Dendritic cell treated with granulocyte-macrophage colony-stimulating factor and Interleukin-4, amounts not matched to agents 40 ng/mL and 50 ng/mL, for 4 days (primary cell): ENCODE measurements around the gene CRYBA2.

Experiments
- H3K27ac Mint-ChIP-seq: one replicate; pipeline ENCODE4 v1.8.0; 2022; ENCODE audit warnings: mild to moderate bottlenecking, mixed read lengths
- H3K27me3 Mint-ChIP-seq: one replicate; pipeline ENCODE4 v1.8.0; 2022; ENCODE audit warnings: mild to moderate bottlenecking, mixed read lengths
- H3K36me3 Mint-ChIP-seq: one replicate; pipeline ENCODE4 v1.8.0; 2022; ENCODE audit warnings: low read depth, mixed read lengths
- H3K4me1 Mint-ChIP-seq: one replicate; pipeline ENCODE4 v1.8.0; 2022; ENCODE audit warnings: low read depth, mixed read lengths
- H3K4me3 Mint-ChIP-seq: one replicate; pipeline ENCODE4 v1.8.0; 2022; ENCODE audit warnings: mild to moderate bottlenecking, moderate library complexity, mixed read lengths
- H3K9me3 Mint-ChIP-seq: one replicate; pipeline ENCODE4 v1.8.0; 2022; ENCODE audit warnings: mixed read lengths
- intact Hi-C: fragments of 100-400 bp; cut with micrococcal nuclease; formaldehyde crosslinking; loops from one replicate; pipeline ENCODE4 v1.15.0; 2022

The CRYBA2 gene

GRCh38 chr2:218975060-218975777 is 18.0 kb downstream of the CRYBA2 start:
- Mint-ChIP-seq H3K4me1 (peaks cover 11% of the 10 kb centered on the region), H3K36me3 (no peaks in the 10 kb centered on the region), H3K27ac (no peak overlapping the region), H3K9me3 (no peaks in the 10 kb centered on the region), H3K27me3 (peaks cover 79% of the 10 kb centered on the region), H3K4me3 (no peak overlapping the region)
- intact Hi-C loops, result no loop called here

GRCh38 chr2:218970894-218971293 is 22.3 kb downstream of the CRYBA2 start:
- Mint-ChIP-seq H3K36me3 (no peaks in the 10 kb centered on the region), H3K9me3 (no peaks in the 10 kb centered on the region), H3K27me3 (peaks cover 69% of the 10 kb centered on the region), H3K4me1 (peaks cover 5% of the 10 kb centered on the region), H3K27ac (no peak overlapping the region), H3K4me3 (no peak overlapping the region)
- intact Hi-C loops, result no loop called here

DNA sequence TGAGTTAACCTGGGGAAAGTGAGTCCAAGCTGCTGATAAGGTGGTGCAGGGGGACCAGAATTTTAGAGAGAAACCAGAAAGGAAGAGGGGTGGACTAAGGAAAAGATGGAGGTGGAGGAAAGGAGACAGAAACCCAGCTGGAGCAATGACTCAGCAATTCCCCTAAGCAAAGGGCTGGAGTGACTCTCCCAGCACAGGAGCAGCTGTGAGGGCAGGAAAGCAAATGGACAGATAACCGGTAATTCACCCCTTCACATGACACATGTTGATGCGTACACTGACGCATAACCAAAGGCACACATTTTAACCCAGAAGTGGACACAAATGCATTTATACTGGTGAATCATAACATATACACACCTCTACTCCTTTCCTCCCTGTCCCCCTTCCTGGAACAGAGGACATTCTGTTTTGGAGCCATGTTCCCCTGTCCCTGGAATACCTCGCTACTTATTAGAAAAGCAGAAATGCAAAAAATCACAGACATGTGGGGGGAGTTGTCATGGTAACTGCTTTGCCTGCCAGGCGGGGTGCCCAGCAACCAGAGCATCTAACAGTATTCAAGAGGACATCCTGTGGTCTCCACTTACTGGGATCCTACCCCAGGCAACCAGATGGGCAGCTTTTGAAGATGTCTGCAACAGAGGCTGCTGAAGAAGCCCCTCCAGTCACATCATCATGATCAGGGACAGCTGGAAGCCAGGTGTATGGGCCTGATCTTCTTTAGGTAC is 29.0 kb downstream of the CRYBA2 start:
- no peaks in the 10 kb centered on the region for H3K36me3 Mint-ChIP-seq
- peaks cover 76% of the 10 kb centered on the region for H3K27me3 Mint-ChIP-seq
- no peak overlapping the region for H3K27ac Mint-ChIP-seq
- H3K4me3 Mint-ChIP-seq, result no peak overlapping the region
- no peaks in the 10 kb centered on the region for H3K9me3 Mint-ChIP-seq
- intact Hi-C loops, result no loop called here
- H3K4me1 Mint-ChIP-seq, result peaks cover 23% of the 10 kb centered on the region

DNA sequence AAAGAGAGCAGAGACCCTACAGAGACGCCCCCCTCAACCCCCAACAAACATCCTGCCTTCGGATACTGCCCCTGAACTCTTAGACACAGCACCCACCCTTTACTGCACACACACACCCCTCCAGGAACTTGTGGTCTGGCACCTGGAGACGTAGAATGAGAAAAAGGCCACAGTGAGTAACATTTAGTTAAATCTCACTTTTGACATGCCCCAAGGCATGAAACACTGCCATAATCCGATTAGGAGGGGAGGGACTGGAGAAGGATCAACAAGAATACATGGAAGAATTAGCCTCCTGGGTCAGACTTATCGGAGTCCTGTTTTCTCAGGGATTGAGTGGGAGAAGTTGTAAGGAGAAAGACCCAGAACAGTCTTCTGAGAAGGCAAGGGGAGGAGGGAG is 29.6 kb downstream of the CRYBA2 start:
- no peaks in the 10 kb centered on the region for H3K9me3 Mint-ChIP-seq
- H3K36me3 Mint-ChIP-seq, result no peaks in the 10 kb centered on the region

GRCh38 chr2:218962859-218963492 is 30.2 kb downstream of the CRYBA2 start:
- H3K9me3 Mint-ChIP-seq, result no peaks in the 10 kb centered on the region
- peaks cover 81% of the 10 kb centered on the region for H3K27me3 Mint-ChIP-seq
- intact Hi-C loops, result no loop called here
- H3K27ac Mint-ChIP-seq, result no peak overlapping the region
- peaks cover 25% of the 10 kb centered on the region for H3K4me1 Mint-ChIP-seq
- H3K4me3 Mint-ChIP-seq, result no peak overlapping the region
- H3K36me3 Mint-ChIP-seq, result no peaks in the 10 kb centered on the region

More for the DNA sequence above, 29.6 kb downstream of the CRYBA2 start:
- Mint-ChIP-seq H3K27me3 (peaks cover 76% of the 10 kb centered on the region), H3K4me3 (no peak overlapping the region), H3K4me1 (peaks cover 25% of the 10 kb centered on the region), H3K27ac (no peak overlapping the region)
- intact Hi-C loops, result no loop called here

DNA sequence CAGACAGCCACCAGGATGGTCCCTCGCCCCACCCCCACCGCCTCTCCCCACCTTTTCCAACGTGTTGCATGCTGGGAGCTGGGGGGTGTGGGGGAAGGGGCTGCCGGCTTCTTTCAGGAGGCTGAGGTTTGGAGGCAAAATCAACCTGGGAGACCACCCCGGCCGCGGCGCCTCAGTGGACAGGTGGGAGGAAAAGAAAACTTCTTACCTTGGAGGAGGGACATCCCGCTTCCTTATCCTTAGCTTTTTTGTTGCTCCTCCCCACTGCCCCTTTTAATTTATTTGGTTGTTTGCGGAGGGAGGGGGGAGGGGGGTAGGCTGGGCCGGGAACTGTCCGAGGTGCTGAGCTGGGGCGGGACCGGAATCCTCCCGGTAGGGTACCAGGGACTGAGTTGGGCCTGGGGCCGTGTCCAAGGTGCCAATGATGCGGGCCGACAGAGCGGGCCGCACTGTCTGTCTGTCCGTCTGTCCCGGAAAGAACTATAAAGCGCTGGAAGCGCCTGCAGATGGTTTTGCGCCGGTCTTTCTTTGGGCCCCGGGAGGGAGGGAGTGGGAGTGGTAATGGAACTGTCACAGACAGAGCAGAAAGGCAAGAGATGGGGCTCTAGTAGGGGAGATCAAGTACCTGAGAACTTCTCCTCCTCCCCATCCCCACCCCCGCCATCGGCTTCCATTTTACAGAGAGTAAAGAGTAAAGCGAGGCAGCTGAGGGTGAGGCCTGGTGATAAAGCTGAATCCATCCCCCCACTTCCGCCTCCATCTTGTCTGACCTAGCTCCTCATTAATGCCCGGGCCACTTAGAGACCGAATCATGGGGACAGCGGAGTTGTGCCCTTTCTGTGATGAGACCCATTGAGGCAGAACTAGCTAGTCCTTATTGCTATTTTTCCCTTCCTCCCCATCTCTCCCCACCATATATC is 31.3 kb downstream of the CRYBA2 start:
- H3K27ac Mint-ChIP-seq, result no peak overlapping the region
- intact Hi-C loops, result no loop called here

DNA sequence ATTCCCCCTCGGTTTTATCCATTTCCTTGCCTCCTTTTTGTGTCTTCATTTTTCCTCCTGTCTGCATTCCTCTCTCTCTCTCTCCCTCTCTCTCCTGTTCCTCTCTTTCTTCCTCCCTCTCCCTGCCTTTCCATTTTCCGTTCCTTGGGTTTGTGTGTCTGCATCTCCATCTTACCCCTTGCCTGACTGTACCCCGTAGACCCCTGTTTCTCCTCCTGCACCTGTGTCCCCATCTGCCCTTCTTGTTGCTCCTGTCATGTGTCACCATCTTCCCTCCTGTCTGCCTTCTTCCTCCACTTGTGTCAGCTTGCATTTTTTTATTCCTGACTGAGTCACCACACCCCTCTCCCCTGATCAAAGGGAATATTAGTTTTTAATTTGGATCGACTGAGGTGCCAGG is 32.0 kb downstream of the CRYBA2 start:
- Mint-ChIP-seq H3K4me1 (peaks cover 25% of the 10 kb centered on the region), H3K36me3 (no peaks in the 10 kb centered on the region), H3K27ac (no peak overlapping the region), H3K4me3 (no peak overlapping the region), H3K9me3 (no peaks in the 10 kb centered on the region), H3K27me3 (peaks cover 87% of the 10 kb centered on the region)
- intact Hi-C loops, result no loop called here

More for the DNA sequence above, 31.3 kb downstream of the CRYBA2 start:
- no peak overlapping the region for H3K4me3 Mint-ChIP-seq
- H3K9me3 Mint-ChIP-seq, result no peaks in the 10 kb centered on the region
- peaks cover 25% of the 10 kb centered on the region for H3K4me1 Mint-ChIP-seq
- no peaks in the 10 kb centered on the region for H3K36me3 Mint-ChIP-seq
- H3K27me3 Mint-ChIP-seq, result peaks cover 85% of the 10 kb centered on the region

DNA sequence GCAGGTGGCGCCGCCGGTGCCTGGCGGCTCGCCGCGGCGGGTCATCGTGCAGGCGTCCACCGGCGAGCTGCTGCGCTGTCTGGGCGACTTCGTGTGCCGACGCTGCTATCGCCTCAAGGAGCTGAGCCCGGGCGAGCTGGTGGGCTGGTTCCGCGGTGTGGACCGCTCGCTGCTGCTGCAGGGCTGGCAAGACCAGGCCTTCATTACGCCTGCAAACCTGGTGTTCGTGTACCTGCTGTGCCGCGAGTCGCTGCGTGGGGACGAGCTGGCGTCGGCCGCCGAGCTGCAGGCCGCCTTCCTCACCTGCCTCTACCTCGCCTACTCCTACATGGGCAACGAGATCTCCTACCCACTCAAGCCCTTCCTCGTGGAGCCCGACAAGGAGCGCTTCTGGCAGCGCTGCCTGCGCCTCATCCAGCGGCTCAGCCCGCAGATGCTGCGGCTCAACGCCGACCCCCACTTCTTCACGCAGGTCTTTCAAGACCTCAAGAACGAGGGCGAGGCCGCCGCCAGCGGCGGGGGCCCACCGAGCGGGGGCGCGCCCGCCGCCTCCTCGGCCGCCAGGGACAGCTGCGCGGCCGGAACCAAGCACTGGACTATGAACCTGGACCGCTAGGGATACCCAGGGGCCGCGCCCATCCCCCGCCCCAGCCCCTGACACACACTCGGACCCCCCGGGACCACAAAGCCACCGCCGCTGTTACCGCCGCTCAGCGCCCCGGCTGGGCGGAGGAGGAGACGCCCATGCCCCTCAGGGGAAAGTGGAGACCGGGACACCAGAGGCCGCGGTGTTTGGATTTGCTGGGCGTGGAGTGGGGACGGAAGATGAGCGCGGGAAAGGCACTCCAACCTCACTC is 32.7 kb downstream of the CRYBA2 start:
- peaks cover 25% of the 10 kb centered on the region for H3K4me1 Mint-ChIP-seq
- H3K9me3 Mint-ChIP-seq, result no peaks in the 10 kb centered on the region
- peaks cover 89% of the 10 kb centered on the region for H3K27me3 Mint-ChIP-seq
- intact Hi-C loops, result no loop called here
- no peak overlapping the region for H3K4me3 Mint-ChIP-seq
- no peak overlapping the region for H3K27ac Mint-ChIP-seq
- no peaks in the 10 kb centered on the region for H3K36me3 Mint-ChIP-seq

DNA sequence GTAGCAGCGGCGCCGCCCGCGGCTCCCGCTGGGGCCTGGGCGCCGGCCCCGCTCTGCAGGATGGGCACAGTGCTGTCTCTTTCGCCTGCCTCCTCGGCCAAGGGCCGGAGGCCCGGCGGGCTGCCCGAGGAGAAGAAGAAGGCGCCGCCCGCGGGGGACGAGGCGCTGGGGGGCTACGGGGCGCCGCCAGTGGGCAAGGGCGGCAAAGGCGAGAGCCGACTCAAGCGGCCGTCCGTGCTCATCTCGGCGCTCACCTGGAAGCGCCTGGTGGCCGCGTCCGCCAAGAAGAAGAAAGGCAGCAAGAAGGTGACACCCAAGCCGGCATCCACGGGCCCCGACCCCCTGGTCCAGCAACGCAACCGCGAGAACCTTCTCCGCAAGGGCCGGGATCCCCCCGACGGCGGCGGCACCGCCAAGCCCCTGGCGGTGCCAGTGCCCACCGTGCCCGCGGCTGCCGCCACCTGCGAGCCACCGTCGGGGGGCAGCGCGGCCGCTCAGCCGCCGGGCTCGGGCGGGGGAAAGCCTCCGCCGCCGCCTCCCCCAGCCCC is 33.4 kb downstream of the CRYBA2 start:
- Mint-ChIP-seq H3K9me3 (no peaks in the 10 kb centered on the region), H3K4me1 (peaks cover 25% of the 10 kb centered on the region), H3K27me3 (peaks cover 91% of the 10 kb centered on the region), H3K27ac (no peak overlapping the region), H3K36me3 (no peaks in the 10 kb centered on the region), H3K4me3 (no peak overlapping the region)
- intact Hi-C loops, result no loop called here

DNA sequence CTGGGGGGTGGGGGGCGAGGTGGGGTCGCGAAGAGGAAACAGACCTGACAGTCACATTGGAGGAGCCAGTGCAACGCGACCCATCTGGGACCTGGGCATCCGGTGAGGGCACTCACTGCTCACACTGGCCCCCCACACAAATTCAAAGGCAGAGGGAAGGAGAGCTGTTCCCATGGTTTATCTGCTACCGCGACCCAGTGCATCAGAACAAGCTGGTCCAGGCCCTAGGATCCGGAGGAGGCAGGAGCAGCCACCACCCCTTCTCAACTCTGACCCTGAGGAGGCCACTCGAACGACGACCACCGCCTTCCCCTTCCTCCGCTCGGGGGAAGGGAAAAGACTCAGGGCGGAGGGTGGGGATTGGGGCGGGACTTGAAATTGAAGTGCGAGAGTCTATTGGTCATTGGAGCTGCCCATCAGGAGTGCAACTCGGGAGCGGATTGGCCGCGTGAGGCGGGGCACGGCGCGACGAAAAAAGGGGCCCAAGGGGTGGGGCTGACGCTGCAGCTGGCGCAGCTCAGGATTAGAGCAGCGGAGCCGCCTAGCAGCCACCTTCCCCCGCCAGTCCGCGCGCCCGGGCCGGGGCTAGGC is 34.0 kb downstream of the CRYBA2 start, which contains the start of gene CDK5R2:
CDK5R2 (plus strand) TSS at position 526 of the 591 bp plus-strand sequence. CDS start 155 bp downstream, outside the sequence.
- Mint-ChIP-seq H3K4me3 (no peak within 1 kb of the TSS), H3K36me3 (no peaks in the 10 kb centered on the region), H3K27me3 (peaks cover 91% of the 10 kb centered on the region), H3K9me3 (no peaks in the 10 kb centered on the region), H3K4me1 (peaks cover 25% of the 10 kb centered on the region), H3K27ac (no peak within 1 kb of the TSS)
- intact Hi-C loops, result no loop called here

- Mint-ChIP-seq H3K4me1 (peaks cover 20% of the 10 kb centered on the region), H3K36me3 (no peaks in the 10 kb centered on the region), H3K27me3 (peaks cover 90% of the 10 kb centered on the region), H3K4me3 (no peak overlapping the region), H3K27ac (no peak overlapping the region), H3K9me3 (no peaks in the 10 kb centered on the region)
- intact Hi-C loops, result no loop called here
Measured at GRCh38 chr2:218958276-218958675, 34.9 kb downstream of the CRYBA2 start.

DNA sequence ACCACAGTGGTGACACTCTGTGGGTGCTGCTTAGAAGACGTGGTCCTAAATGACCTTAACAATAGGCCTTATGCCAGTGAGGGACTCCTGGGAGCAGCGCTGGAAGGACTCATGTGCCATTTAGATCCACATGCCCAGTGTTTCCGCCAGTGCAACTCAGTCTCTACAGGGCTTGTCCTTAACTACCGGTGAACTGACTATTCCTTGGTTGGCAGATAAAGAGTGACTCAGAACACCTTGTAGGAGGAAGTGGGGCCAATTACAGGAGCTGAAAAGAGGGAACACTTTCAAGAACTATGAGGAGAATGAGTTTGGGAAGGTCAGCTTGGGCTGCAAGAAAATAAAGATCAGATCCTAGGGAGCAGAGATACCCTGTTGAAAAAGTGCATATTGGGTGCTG is 35.6 kb downstream of the CRYBA2 start:
- no peak overlapping the region for H3K4me3 Mint-ChIP-seq
- no peaks in the 10 kb centered on the region for H3K36me3 Mint-ChIP-seq
- no peak overlapping the region for H3K27ac Mint-ChIP-seq
- H3K27me3 Mint-ChIP-seq, result peaks cover 88% of the 10 kb centered on the region
- peaks cover 17% of the 10 kb centered on the region for H3K4me1 Mint-ChIP-seq
- intact Hi-C loops, result no loop called here
- no peaks in the 10 kb centered on the region for H3K9me3 Mint-ChIP-seq
